Activated T-helper 17 cell treated with anti-CD3 and anti-CD28 coated beads, Interleukin-2, amount 50 U/mL, for 72 hours (primary cell): ENCODE results near the gene KRT1. TPM values are rescaled to one million over a fixed set of nuclear protein-coding genes. Genes with fewer than 3 reads are reported as not detected.
"Not testable (repeated sequence)": the region's sequence is repeated elsewhere in the genome, so short reads cannot be mapped to it uniquely, and the experiment has no call there.

Experiments
- ATAC-seq: fragments of 150-1000 bp; cut with Tn5 transposase; replicated peaks from 2 replicates; pipeline ENCODE4 v1.10.0; 2021; ENCODE audit warnings: mild to moderate bottlenecking, moderate library complexity
- H3K27ac Mint-ChIP-seq: one replicate; pipeline ENCODE4 v1.8.0; 2022; ENCODE audit warnings: mixed read lengths
- H3K27me3 Mint-ChIP-seq: one replicate; pipeline ENCODE4 v1.8.0; 2022; ENCODE audit warnings: mixed read lengths
- H3K36me3 Mint-ChIP-seq: one replicate; pipeline ENCODE4 v1.8.0; 2022; ENCODE audit warnings: low read depth, mild to moderate bottlenecking, mixed read lengths
- H3K4me1 Mint-ChIP-seq: one replicate; pipeline ENCODE4 v1.8.0; 2022; ENCODE audit warnings: mixed read lengths
- H3K4me3 Mint-ChIP-seq: one replicate; pipeline ENCODE4 v1.8.0; 2022; ENCODE audit warnings: mild to moderate bottlenecking, mixed read lengths
- H3K9me3 Mint-ChIP-seq: one replicate; pipeline ENCODE4 v1.8.0; 2022; ENCODE audit warnings: mixed read lengths
- total RNA-seq, 2 donors: library from RNA; stranded (reverse); gene quantifications; one replicate each; pipeline ENCODE4 v1.2.3, GENCODE V29; 2022

The KRT1 gene
- total RNA-seq, 2 donors from 2014 or later, result not detected

- Mint-ChIP-seq H3K9me3 (no peaks in the 10 kb centered on the region), H3K4me3 (no peak overlapping the region), H3K36me3 (no peaks in the 10 kb centered on the region), H3K27ac (no peak overlapping the region), H3K4me1 (peaks cover 7% of the 10 kb centered on the region), H3K27me3 (peaks cover 8% of the 10 kb centered on the region)
- no peak for ATAC-seq
Measured at GRCh38 chr12:52681526-52682380, 1.5 kb upstream of the KRT1 start.

- ATAC-seq, result no peak
- H3K27me3 Mint-ChIP-seq, result peaks cover 12% of the 10 kb centered on the region
- no peak overlapping the region for H3K27ac Mint-ChIP-seq
Measured at GRCh38 chr12:52679875-52680274, 332 bp downstream of the KRT1 start.

GRCh38 chr12:52677671-52678070 lies 2.5 kb downstream of the KRT1 start:
- Mint-ChIP-seq H3K27me3 (peaks cover 4% of the 10 kb centered on the region), H3K36me3 (no peaks in the 10 kb centered on the region), H3K27ac (no peak overlapping the region), H3K4me1 (peaks cover 7% of the 10 kb centered on the region), H3K9me3 (no peaks in the 10 kb centered on the region), H3K4me3 (no peak overlapping the region)
- no peak for ATAC-seq

More at GRCh38 chr12:52679875-52680274, 332 bp downstream of the KRT1 start:
- no peaks in the 10 kb centered on the region for H3K36me3 Mint-ChIP-seq
- no peaks in the 10 kb centered on the region for H3K9me3 Mint-ChIP-seq
- H3K4me1 Mint-ChIP-seq, result peaks cover 7% of the 10 kb centered on the region
- no peak overlapping the region for H3K4me3 Mint-ChIP-seq

- Mint-ChIP-seq H3K27me3 (peaks cover 4% of the 10 kb centered on the region), H3K36me3 (no peaks in the 10 kb centered on the region), H3K4me3 (no peak overlapping the region), H3K27ac (no peak overlapping the region), H3K4me1 (peaks cover 7% of the 10 kb centered on the region), H3K9me3 (no peaks in the 10 kb centered on the region)
- ATAC-seq, result no peak
Measured at GRCh38 chr12:52677126-52677525, 3.1 kb downstream of the KRT1 start.

- H3K4me1 Mint-ChIP-seq, result peaks cover 3% of the 10 kb centered on the region
- H3K27ac Mint-ChIP-seq, result no peak overlapping the region
- ATAC-seq, result no peak
- no peaks in the 10 kb centered on the region for H3K36me3 Mint-ChIP-seq
- peaks cover 4% of the 10 kb centered on the region for H3K27me3 Mint-ChIP-seq
- no peaks in the 10 kb centered on the region for H3K9me3 Mint-ChIP-seq
- H3K4me3 Mint-ChIP-seq, result no peak overlapping the region
Measured at GRCh38 chr12:52676163-52676562, 4.0 kb downstream of the KRT1 start.

- Mint-ChIP-seq H3K9me3 (no peaks in the 10 kb centered on the region), H3K4me1 (no peaks in the 10 kb centered on the region), H3K27ac (no peak overlapping the region), H3K4me3 (no peak overlapping the region), H3K36me3 (no peaks in the 10 kb centered on the region), H3K27me3 (peaks cover 4% of the 10 kb centered on the region)
- ATAC-seq, result no peak
Measured at GRCh38 chr12:52675301-52675701, 4.9 kb downstream of the KRT1 start.

- ATAC-seq, result no peak
- H3K4me3 Mint-ChIP-seq, result no peak overlapping the region
- no peaks in the 10 kb centered on the region for H3K9me3 Mint-ChIP-seq
- H3K4me1 Mint-ChIP-seq, result no peaks in the 10 kb centered on the region
- H3K36me3 Mint-ChIP-seq, result no peaks in the 10 kb centered on the region
- H3K27ac Mint-ChIP-seq, result no peak overlapping the region
- H3K27me3 Mint-ChIP-seq, result peaks cover 7% of the 10 kb centered on the region
Measured at GRCh38 chr12:52674433-52674775, 5.8 kb downstream of the KRT1 start.

GRCh38 chr12:52673713-52674432 lies 6.3 kb downstream of the KRT1 start:
- no peaks in the 10 kb centered on the region for H3K4me1 Mint-ChIP-seq
- H3K27ac Mint-ChIP-seq, result no peak overlapping the region
- H3K36me3 Mint-ChIP-seq, result no peaks in the 10 kb centered on the region
- no peak overlapping the region for H3K4me3 Mint-ChIP-seq
- no peak for ATAC-seq
- peaks cover 8% of the 10 kb centered on the region for H3K27me3 Mint-ChIP-seq
- no peaks in the 10 kb centered on the region for H3K9me3 Mint-ChIP-seq

- H3K27me3 Mint-ChIP-seq, result peaks cover 8% of the 10 kb centered on the region
- no peaks in the 10 kb centered on the region for H3K9me3 Mint-ChIP-seq
- no peaks in the 10 kb centered on the region for H3K36me3 Mint-ChIP-seq
- no peak for ATAC-seq
- no peak overlapping the region for H3K27ac Mint-ChIP-seq
- no peak overlapping the region for H3K4me3 Mint-ChIP-seq
- no peaks in the 10 kb centered on the region for H3K4me1 Mint-ChIP-seq
Measured at GRCh38 chr12:52673217-52673616, 7.0 kb downstream of the KRT1 start.

GRCh38 chr12:52672321-52672933 lies 7.8 kb downstream of the KRT1 start:
- H3K9me3 Mint-ChIP-seq, result no peaks in the 10 kb centered on the region
- H3K27ac Mint-ChIP-seq, result no peak overlapping the region
- no peak for ATAC-seq
- H3K27me3 Mint-ChIP-seq, result peaks cover 11% of the 10 kb centered on the region
- no peak overlapping the region for H3K4me3 Mint-ChIP-seq
- H3K4me1 Mint-ChIP-seq, result no peaks in the 10 kb centered on the region
- H3K36me3 Mint-ChIP-seq, result no peaks in the 10 kb centered on the region

- peaks cover 11% of the 10 kb centered on the region for H3K27me3 Mint-ChIP-seq
- no peak for ATAC-seq
- no peaks in the 10 kb centered on the region for H3K9me3 Mint-ChIP-seq
- no peaks in the 10 kb centered on the region for H3K4me1 Mint-ChIP-seq
- H3K4me3 Mint-ChIP-seq, result no peak overlapping the region
- no peak overlapping the region for H3K27ac Mint-ChIP-seq
- H3K36me3 Mint-ChIP-seq, result no peaks in the 10 kb centered on the region
Measured at GRCh38 chr12:52670961-52671360, 9.2 kb downstream of the KRT1 start.

- no peaks in the 10 kb centered on the region for H3K9me3 Mint-ChIP-seq
- no peaks in the 10 kb centered on the region for H3K36me3 Mint-ChIP-seq
- H3K4me1 Mint-ChIP-seq, result no peaks in the 10 kb centered on the region
- H3K27ac Mint-ChIP-seq, result no peak overlapping the region
- no peak for ATAC-seq
- H3K4me3 Mint-ChIP-seq, result no peak overlapping the region
- H3K27me3 Mint-ChIP-seq, result peaks cover 8% of the 10 kb centered on the region
Measured at GRCh38 chr12:52670506-52670905, 9.7 kb downstream of the KRT1 start.

- H3K27ac Mint-ChIP-seq, H3K27me3 Mint-ChIP-seq, H3K9me3 Mint-ChIP-seq, ATAC-seq, H3K4me1 Mint-ChIP-seq, H3K36me3 Mint-ChIP-seq, H3K4me3 Mint-ChIP-seq: not testable (repeated sequence)
Measured at GRCh38 chr12:52669941-52670340, 10.3 kb downstream of the KRT1 start.

GRCh38 chr12:52669426-52669825 lies 10.8 kb downstream of the KRT1 start:
- no peaks in the 10 kb centered on the region for H3K4me1 Mint-ChIP-seq
- no peaks in the 10 kb centered on the region for H3K36me3 Mint-ChIP-seq
- no peak for ATAC-seq
- no peak overlapping the region for H3K4me3 Mint-ChIP-seq
- no peak overlapping the region for H3K27ac Mint-ChIP-seq
- H3K27me3 Mint-ChIP-seq, result peaks cover 10% of the 10 kb centered on the region
- no peaks in the 10 kb centered on the region for H3K9me3 Mint-ChIP-seq

- Mint-ChIP-seq H3K4me3 (no peak overlapping the region), H3K27me3 (peaks cover 15% of the 10 kb centered on the region), H3K36me3 (no peaks in the 10 kb centered on the region), H3K4me1 (no peaks in the 10 kb centered on the region), H3K9me3 (no peaks in the 10 kb centered on the region), H3K27ac (no peak overlapping the region)
- no peak for ATAC-seq
Measured at GRCh38 chr12:52667931-52668330, 12.3 kb downstream of the KRT1 start.
